KMS-11 (cell line): ENCODE results near the gene ULBP1.
"Not testable (repeated sequence)": the region's sequence is repeated elsewhere in the genome, so short reads cannot be mapped to it uniquely, and the experiment has no call there.

Experiments
- H2AFZ ChIP-seq: fragments of 200-600 bp; sonication (generic); 2 replicates; pipeline ENCODE4 v1.6.1; 2016; ENCODE audit warnings: antibody characterized with exemption, mixed run types, low read depth
- H3K27ac ChIP-seq: fragments of 200-600 bp; sonication (generic); 2 replicates; pipeline ENCODE4 v1.6.1; 2016; ENCODE audit warnings: mild to moderate bottlenecking, mixed run types
- H3K27me3 ChIP-seq: fragments of 200-600 bp; sonication (generic); 2 replicates; pipeline ENCODE4 v1.6.1; 2017; ENCODE audit warnings: mild to moderate bottlenecking, low read depth, mixed run types, moderate library complexity; ENCODE audit not compliant: insufficient read depth
- H3K36me3 ChIP-seq: fragments of 200-600 bp; sonication (generic); 2 replicates; pipeline ENCODE4 v1.6.1; 2017; ENCODE audit warnings: mild to moderate bottlenecking, mixed run types; ENCODE audit not compliant: insufficient read depth
- H3K4me1 ChIP-seq: fragments of 200-600 bp; sonication (generic); 2 replicates; pipeline ENCODE4 v1.6.1; 2016; ENCODE audit warnings: mild to moderate bottlenecking, low read depth, mixed run types; ENCODE audit not compliant: poor library complexity, severe bottlenecking
- H3K4me2 ChIP-seq: fragments of 200-600 bp; sonication (generic); 2 replicates; pipeline ENCODE4 v1.7.0; 2016; ENCODE audit warnings: mild to moderate bottlenecking, mixed run types
- H3K4me3 ChIP-seq: fragments of 200-600 bp; sonication (generic); IDR thresholded peaks from 2 replicates; pipeline ENCODE4 v1.6.1; 2017; ENCODE audit warnings: low read depth, low read length, mixed read lengths; ENCODE audit not compliant: insufficient read depth
- H3K79me2 ChIP-seq: fragments of 200-600 bp; sonication (generic); 2 replicates; pipeline ENCODE4 v1.6.1; 2016; ENCODE audit warnings: low read depth, mixed run types; ENCODE audit not compliant: insufficient read depth
- H3K9ac ChIP-seq: fragments of 200-600 bp; sonication (generic); 2 replicates; pipeline ENCODE4 v1.6.1; 2016; ENCODE audit warnings: mild to moderate bottlenecking, mixed run types
- H4K20me1 ChIP-seq: fragments of 200-600 bp; sonication (generic); 2 replicates; pipeline ENCODE4 v1.6.1; 2016; ENCODE audit warnings: mild to moderate bottlenecking, mixed run types; ENCODE audit not compliant: insufficient read depth
- TF ChIP-seq, protein P1 (sequence below): fragments of 200-600 bp; sonication (generic); conservative IDR thresholded peaks from 2 replicates; pipeline ENCODE4 v1.6.1; 2017; ENCODE audit warnings: low read depth, mild to moderate bottlenecking, antibody characterized with exemption, low read length, moderate library complexity, mixed read lengths

ULBP1 gene

DNA sequence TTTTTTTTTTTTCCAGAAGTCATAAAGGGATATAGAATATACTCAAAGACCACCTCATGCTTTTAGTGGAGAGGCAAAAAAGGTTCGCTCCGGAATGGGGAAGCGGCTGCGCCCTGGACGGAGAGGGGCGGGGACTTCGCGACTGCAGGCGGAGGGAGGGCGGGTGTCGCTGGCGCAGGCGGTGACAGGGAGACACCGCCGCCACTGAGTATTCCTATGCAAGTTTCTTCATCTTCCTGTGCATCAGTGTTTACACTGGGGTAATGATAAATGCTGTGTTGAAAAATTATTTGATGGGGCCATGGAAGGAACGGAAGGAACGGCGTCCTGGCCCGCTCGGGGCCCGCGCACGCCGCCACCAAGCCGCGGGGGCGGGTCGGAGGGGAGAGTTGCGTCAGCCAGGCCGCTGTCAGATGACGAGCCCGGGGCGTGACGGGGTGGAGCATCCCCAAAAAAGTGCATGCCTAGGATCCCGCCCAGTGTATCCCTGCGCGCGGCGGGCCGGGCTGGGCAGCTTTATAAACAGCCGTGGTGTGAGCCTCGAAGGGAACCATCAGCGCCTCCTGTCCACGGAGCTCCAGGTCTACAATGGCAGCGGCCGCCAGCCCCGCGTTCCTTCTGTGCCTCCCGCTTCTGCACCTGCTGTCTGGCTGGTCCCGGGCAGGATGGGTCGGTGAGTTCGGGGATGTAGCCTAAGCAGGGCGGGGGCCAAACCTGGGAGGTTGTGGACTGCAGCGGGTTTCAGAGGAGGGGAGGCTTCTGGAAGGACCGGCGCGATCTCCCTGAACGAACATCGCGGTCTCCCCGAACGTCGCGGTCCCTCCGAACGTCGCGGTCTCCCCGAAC lies at the start of gene ULBP1:
ULBP1 (plus strand) TSS at position 482 of the 846 bp plus-strand sequence; CDS start at position 589, 107 bp downstream.
- peak within 1 kb of the TSS; percentile 59 for H3K4me3 ChIP-seq
- TF ChIP-seq, protein P1, sequence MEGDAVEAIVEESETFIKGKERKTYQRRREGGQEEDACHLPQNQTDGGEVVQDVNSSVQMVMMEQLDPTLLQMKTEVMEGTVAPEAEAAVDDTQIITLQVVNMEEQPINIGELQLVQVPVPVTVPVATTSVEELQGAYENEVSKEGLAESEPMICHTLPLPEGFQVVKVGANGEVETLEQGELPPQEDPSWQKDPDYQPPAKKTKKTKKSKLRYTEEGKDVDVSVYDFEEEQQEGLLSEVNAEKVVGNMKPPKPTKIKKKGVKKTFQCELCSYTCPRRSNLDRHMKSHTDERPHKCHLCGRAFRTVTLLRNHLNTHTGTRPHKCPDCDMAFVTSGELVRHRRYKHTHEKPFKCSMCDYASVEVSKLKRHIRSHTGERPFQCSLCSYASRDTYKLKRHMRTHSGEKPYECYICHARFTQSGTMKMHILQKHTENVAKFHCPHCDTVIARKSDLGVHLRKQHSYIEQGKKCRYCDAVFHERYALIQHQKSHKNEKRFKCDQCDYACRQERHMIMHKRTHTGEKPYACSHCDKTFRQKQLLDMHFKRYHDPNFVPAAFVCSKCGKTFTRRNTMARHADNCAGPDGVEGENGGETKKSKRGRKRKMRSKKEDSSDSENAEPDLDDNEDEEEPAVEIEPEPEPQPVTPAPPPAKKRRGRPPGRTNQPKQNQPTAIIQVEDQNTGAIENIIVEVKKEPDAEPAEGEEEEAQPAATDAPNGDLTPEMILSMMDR = no peak
- no peaks in the 10 kb centered on the region for H3K36me3 ChIP-seq
- no peaks in the 10 kb centered on the region for H3K79me2 ChIP-seq
- peak within 1 kb of the TSS; percentile 29; the same call in 1 of the 2 replicates for H3K27ac ChIP-seq
- peak within 1 kb of the TSS; percentile 51; the same call in 1 of the 2 replicates for H3K4me2 ChIP-seq
- H4K20me1 ChIP-seq = no peaks in the 10 kb centered on the region
- peak within 1 kb of the TSS; percentile 46 for H3K9ac ChIP-seq
- H3K4me1 ChIP-seq = peaks cover 7% of the 10 kb centered on the region
- H3K27me3 ChIP-seq = no peaks in the 10 kb centered on the region
- peak within 1 kb of the TSS; percentile 95 for H2AFZ ChIP-seq

- Histone ChIP-seq H3K4me1 (no peaks in the 10 kb centered on the region), H3K27me3 (peaks cover 53% of the 10 kb centered on the region), H3K27ac (no peak overlapping the region), H3K4me3 (no peak overlapping the region), H2AFZ (no peak overlapping the region), H3K9ac (no peak overlapping the region), H4K20me1 (no peaks in the 10 kb centered on the region), H3K79me2 (no peaks in the 10 kb centered on the region), H3K4me2 (no peak overlapping the region), H3K36me3 (no peaks in the 10 kb centered on the region)
- TF ChIP-seq, protein P1 = no peak
Observed at GRCh38 chr6:149915970-149916865, 47.5 kb upstream of the ULBP1 start.

DNA sequence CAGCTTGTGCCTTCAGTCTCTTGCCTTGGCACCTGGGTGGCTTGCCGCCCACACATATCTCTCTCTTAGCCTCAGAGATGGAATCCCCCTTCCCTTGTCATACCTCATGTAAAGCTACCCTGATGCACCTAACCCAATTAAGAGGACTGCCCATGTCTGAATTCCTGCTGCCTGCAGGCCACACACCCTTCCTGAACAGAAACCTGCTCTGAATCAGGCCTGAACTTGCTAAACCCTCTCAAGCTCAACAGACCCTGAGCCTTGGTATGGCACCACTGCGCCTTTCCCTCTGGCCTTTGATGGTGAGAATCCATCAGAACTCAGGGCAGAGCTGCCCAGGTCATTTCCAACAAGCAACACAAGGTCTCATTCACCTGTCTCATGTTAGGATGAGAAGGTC lies 46.1 kb upstream of the ULBP1 start:
- no peaks in the 10 kb centered on the region for H4K20me1 ChIP-seq
- H3K27ac ChIP-seq = no peak overlapping the region
- H3K27me3 ChIP-seq = peaks cover 41% of the 10 kb centered on the region
- no peak overlapping the region for H2AFZ ChIP-seq
- H3K9ac ChIP-seq = no peak overlapping the region
- no peaks in the 10 kb centered on the region for H3K4me1 ChIP-seq
- no peaks in the 10 kb centered on the region for H3K79me2 ChIP-seq
- H3K4me2 ChIP-seq = no peak overlapping the region
- no peaks in the 10 kb centered on the region for H3K36me3 ChIP-seq
- TF ChIP-seq, protein P1 = no peak
- H3K4me3 ChIP-seq = no peak overlapping the region

DNA sequence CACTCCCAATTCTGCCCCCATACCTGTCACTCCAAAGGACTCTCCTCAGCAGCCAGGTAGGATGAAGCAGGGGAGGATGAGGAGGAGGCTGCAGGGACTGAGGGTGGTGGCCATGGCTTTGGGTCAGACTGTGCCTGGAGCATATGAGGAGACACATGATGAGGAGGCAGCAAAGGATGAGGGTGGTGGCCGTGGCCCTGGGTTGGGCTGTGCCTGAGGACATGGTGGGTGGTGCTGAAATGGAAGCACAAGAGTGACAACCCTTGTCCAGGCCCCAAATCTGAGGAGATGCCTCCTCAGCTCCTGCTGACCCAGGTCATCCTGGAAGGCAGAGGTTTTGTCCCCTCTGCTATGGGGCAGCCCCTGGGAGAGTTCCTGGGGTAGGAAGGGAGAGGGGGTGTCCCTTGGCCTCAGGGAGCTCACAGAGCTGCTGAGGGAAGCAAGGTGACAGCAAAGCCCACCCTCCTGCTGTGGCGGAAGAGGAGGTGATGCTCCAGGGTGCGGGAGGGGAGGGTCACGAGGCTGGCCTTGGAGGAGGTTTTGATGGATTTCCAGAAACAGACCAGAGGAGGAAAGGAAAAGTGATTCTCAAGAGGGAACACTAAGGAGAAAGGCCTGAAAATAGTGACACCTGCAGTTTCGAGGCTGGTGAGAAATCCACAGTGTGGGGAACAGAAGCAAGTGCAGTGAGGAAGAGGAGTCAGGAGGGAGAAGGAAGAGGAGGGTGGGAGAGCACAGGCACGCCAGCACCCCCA lies 45.4 kb upstream of the ULBP1 start:
- H3K4me2 ChIP-seq = no peak overlapping the region
- TF ChIP-seq, protein P1 = no peak
- no peak overlapping the region for H3K27ac ChIP-seq
- no peaks in the 10 kb centered on the region for H3K4me1 ChIP-seq
- no peaks in the 10 kb centered on the region for H4K20me1 ChIP-seq
- no peak overlapping the region for H2AFZ ChIP-seq
- peaks cover 41% of the 10 kb centered on the region for H3K27me3 ChIP-seq
- H3K9ac ChIP-seq = no peak overlapping the region
- no peaks in the 10 kb centered on the region for H3K36me3 ChIP-seq
- no peaks in the 10 kb centered on the region for H3K79me2 ChIP-seq
- no peak overlapping the region for H3K4me3 ChIP-seq

DNA sequence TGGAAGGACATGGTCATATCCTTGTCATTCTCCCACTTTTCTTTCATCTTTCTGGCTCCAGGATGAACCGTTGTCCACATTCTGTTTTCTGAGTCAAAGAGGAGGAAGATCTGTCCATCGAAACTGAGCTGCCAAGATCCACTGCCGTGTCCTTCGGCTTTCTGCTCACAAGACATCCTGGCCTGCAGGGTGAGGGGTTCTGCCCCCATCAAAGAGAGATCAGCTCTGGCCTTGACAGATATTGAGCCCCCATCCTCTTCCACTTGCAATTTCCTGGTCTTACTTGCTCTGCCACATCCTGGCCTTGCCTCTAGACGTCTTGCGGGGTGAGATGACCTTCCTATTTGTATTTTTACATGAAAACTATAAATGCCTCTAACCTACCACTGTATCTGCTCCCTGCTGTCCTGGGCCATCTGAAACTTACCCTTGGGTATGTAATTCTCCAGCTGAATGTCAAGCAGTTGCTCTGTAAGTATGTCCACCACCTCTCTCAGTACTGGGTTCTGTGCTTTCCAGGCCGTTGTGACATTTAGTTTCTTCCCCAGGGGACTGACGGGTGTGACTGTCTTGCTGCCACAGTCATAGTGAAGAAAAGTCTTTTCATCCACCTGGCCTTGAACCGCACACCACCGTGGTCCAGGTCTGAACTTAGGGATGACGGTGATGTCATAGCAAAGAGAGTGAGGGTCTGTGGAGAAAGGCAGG lies 44.5 kb upstream of the ULBP1 start:
- not testable (repeated sequence) for H3K36me3 ChIP-seq, H3K27ac ChIP-seq, H2AFZ ChIP-seq, H3K4me1 ChIP-seq, H3K79me2 ChIP-seq, H3K4me3 ChIP-seq, H3K9ac ChIP-seq, H3K4me2 ChIP-seq, H4K20me1 ChIP-seq
- H3K27me3 ChIP-seq = peaks cover 40% of the 10 kb centered on the region
